K562 (cell line): ENCODE results near the gene WTIP. TPM values are rescaled to one million over a fixed set of nuclear protein-coding genes. Genes with fewer than 3 reads are reported as not detected.
A peak's percentile ranks its signal among the peaks of the same experiment; 100 is the strongest.

Source experiments
- ATAC-seq: fragments of 200-7000 bp; cut with Tn5 transposase; 3 replicates; pipeline ENCODE4 v1.9.1; 2020; ENCODE audit warnings: moderate library complexity
- BruUV-seq: library from RNA; stranded (reverse); fragments of 400-500 nt; replicated peaks from 2 replicates; lab custom pipeline; 2021; lab: Mats Ljungman, UMichigan
- CTCF ChIA-PET: fragments of 300-600 bp; formaldehyde crosslinking; extraction: SDS; loops from one replicate; lab custom pipeline; 2021; ENCODE audit warnings: low intra/inter-chr PET ratio; lab: Yijun Ruan, JAX
- POLR2A ChIA-PET: fragments of 300-600, 350-650 bp; sonication (Branson Sonifier 250); formaldehyde crosslinking; extraction: SDS; loops from one replicate; lab custom pipeline; 2021; ENCODE audit warnings: antibody characterized with exemption, inconsistent platforms; lab: Yijun Ruan, JAX
- DNase-seq, 4 experiments: peaks; one replicate each; pipeline versions ENCODE4 v3.0.0 to v3.0.0-alpha.2; 2011 to 2018; ENCODE audit warnings: low spot score in 3 of 4, mixed read lengths in 3 of 4; ENCODE audit errors: extremely low read depth in 1 of 4
- FAIRE-seq: peaks from 2 replicates; lab custom pipeline; 2011; peaks lifted over from hg19 to GRCh38; lab: Jason Lieb, UNC
- H2AFZ ChIP-seq: 2 replicates; pipeline ENCODE4 v1.6.0; 2011; ENCODE audit warnings: low read depth, low read length, control low read depth, inconsistent platforms
- H3K27ac ChIP-seq: fragments of 200-600 bp; 3 replicates; pipeline ENCODE4 v1.8.0; 2011; ENCODE audit warnings: low read depth, mild to moderate bottlenecking, control low read depth, inconsistent platforms, low read length, moderate library complexity, mixed read lengths; ENCODE audit errors: extremely low read depth
- H3K27me3 ChIP-seq, 2 experiments: fragments of 300-600 bp in 1 of 2; 2 replicates in 1 of 2; 3 replicates in 1 of 2; pipeline versions ENCODE4 v1.6.0 to v1.8.0; 2011; ENCODE audit warnings: inconsistent platforms in 2 of 2, low read length in 2 of 2, mild to moderate bottlenecking in 1 of 2, mixed read lengths in 1 of 2, moderate library complexity in 1 of 2; ENCODE audit not compliant: control insufficient read depth in 2 of 2, insufficient read depth in 2 of 2
- H3K36me3 ChIP-seq: fragments of 300-600 bp; 3 replicates; pipeline ENCODE4 v1.8.0; 2011; ENCODE audit warnings: mild to moderate bottlenecking, low read length, inconsistent platforms; ENCODE audit not compliant: control insufficient read depth, insufficient read depth
- H3K4me1 ChIP-seq, 2 experiments: fragments of 200-600 bp in 1 of 2; replicated peaks in 1 of 2; 2 replicates in 1 of 2; 3 replicates in 1 of 2; pipeline versions ENCODE4 v1.5.1 to v1.8.0; 2011; ENCODE audit warnings: inconsistent platforms in 2 of 2, low read length in 2 of 2, mild to moderate bottlenecking in 1 of 2, mixed read lengths in 1 of 2, moderate library complexity in 1 of 2; ENCODE audit not compliant: control insufficient read depth in 2 of 2, insufficient read depth in 2 of 2
- H3K4me2 ChIP-seq: 2 replicates; pipeline ENCODE4 v1.6.1; 2011; ENCODE audit warnings: low read length, control low read depth, inconsistent platforms, mixed read lengths; ENCODE audit not compliant: insufficient read depth
- H3K4me3 ChIP-seq: fragments of 200-600 bp; sonication (generic), shearing (Covaris generic); 2 replicates; pipeline ENCODE4 v1.5.1; 2016; ENCODE audit warnings: control low read depth, inconsistent platforms
- H3K79me2 ChIP-seq: fragments of 200-600 bp; 3 replicates; pipeline ENCODE4 v1.8.0; 2011; ENCODE audit warnings: low read length, inconsistent platforms; ENCODE audit not compliant: control insufficient read depth, insufficient read depth
- H3K9ac ChIP-seq, 2 experiments: 2 replicates each; pipeline versions ENCODE4 v1.6.0 to v1.6.1; 2011; ENCODE audit warnings: low read depth in 2 of 2, low read length in 2 of 2, control low read depth in 1 of 2, inconsistent platforms in 1 of 2, mild to moderate bottlenecking in 1 of 2, mixed read lengths in 1 of 2; ENCODE audit not compliant: insufficient read depth in 1 of 2
- H3K9me1 ChIP-seq: one replicate; pipeline ENCODE4 v1.6.0; 2011; ENCODE audit warnings: inconsistent platforms, mild to moderate bottlenecking, low read length, moderate library complexity; ENCODE audit not compliant: control insufficient read depth, insufficient read depth
- H3K9me3 ChIP-seq: replicated peaks from 2 replicates; pipeline ENCODE4 v1.5.1; 2011; ENCODE audit warnings: low read depth, low read length, inconsistent platforms; ENCODE audit not compliant: control insufficient read depth, insufficient read depth
- H4K20me1 ChIP-seq: replicated peaks from 2 replicates; pipeline ENCODE4 v1.6.1; 2011; ENCODE audit warnings: low read length, inconsistent platforms, mixed read lengths; ENCODE audit not compliant: control insufficient read depth, insufficient read depth
- E2F6 ChIP-seq, 2 experiments: IDR thresholded peaks; 2 replicates each; pipeline ENCODE4 v1.6.1; 2011; ENCODE audit warnings: borderline replicate concordance in 1 of 2, control low read depth in 1 of 2, low read depth in 1 of 2, low read length in 1 of 2, mild to moderate bottlenecking in 1 of 2, mixed read lengths in 1 of 2, moderate library complexity in 1 of 2; ENCODE audit not compliant: insufficient read depth in 1 of 2, insufficient read length in 1 of 2, poor library complexity in 1 of 2, severe bottlenecking in 1 of 2; ENCODE audit errors: extremely low read depth in 1 of 2
- NONO ChIP-seq, 2 experiments: fragments of 200-400 bp in 1 of 2; fragments of 450-650 bp in 1 of 2; formaldehyde crosslinking in 1 of 2; IDR thresholded peaks; 2 replicates each; pipeline ENCODE4 v1.6.1; 2017; ENCODE audit warnings: low read depth in 2 of 2, mild to moderate bottlenecking in 2 of 2, moderate library complexity in 2 of 2, low read length in 1 of 2
- ZNF212 ChIP-seq: fragments of 450-650 bp; formaldehyde crosslinking; IDR thresholded peaks from 2 replicates; pipeline ENCODE4 v1.4.0; 2020; ENCODE audit warnings: mild to moderate bottlenecking
- WGBS: fragments of 100-300 bp; shearing (Covaris generic); methylation state at CpG from one replicate; pipeline ENCODE4 v1.1.6; 2016; ENCODE audit warnings: low coverage, mixed read lengths; ENCODE audit not compliant: insufficient coverage; ENCODE audit errors: missing lambda C conversion rate; 5-methylcytosine and 5-hydroxymethylcytosine counted together
- in situ Hi-C: fragments of 300-500 bp; cut with MboI; formaldehyde crosslinking; loops from 4 replicates; pipeline ENCODE4 v1.15.0; 2018; ENCODE audit warnings: inconsistent platforms, mixed read lengths
- intact Hi-C: fragments of 100-400 bp; cut with micrococcal nuclease; formaldehyde crosslinking; loops from 2 replicates; pipeline ENCODE4 v1.14.2; 2022
- polyA plus RNA-seq, 8 experiments: library from polyadenylated mRNA; depleted of rRNA in 4 of 8; stranded (reverse) in 5 of 8; unstranded in 3 of 8; fragments of >200 nt; fragmentation: Nextera tagmentation in 2 of 8; fragmentation: Illumina TruSeq in 1 of 8; extraction: Ambion mirVana in 2 of 8; extraction: Trizol in 1 of 8; gene quantifications; 2 replicates each; pipeline versions ENCODE4 v1.2.1 to v1.2.3, GENCODE V29; 2011 to 2014; ENCODE audit warnings: inconsistent platforms in 1 of 8, missing spikeins in 1 of 8
- total RNA-seq, 7 experiments: library from RNA; depleted of rRNA in 6 of 7; stranded (reverse); fragments of >200 nt in 6 of 7; fragmentation: Illumina TruSeq in 2 of 7; extraction: Trizol in 2 of 7; gene quantifications; 2 replicates each; pipeline versions ENCODE4 v1.2.1 to v1.2.3, GENCODE V29; 2011 to 2021; ENCODE audit warnings: low replicate concordance in 1 of 7

WTIP gene
- total and polyA plus RNA-seq, 9 of the 15 experiments (the other 6 are each of a cell fraction or from before 2014, with no cell fraction given), result under 0.01 to 0.54 (median 0.27) TPM; not detected in 1

DNA sequence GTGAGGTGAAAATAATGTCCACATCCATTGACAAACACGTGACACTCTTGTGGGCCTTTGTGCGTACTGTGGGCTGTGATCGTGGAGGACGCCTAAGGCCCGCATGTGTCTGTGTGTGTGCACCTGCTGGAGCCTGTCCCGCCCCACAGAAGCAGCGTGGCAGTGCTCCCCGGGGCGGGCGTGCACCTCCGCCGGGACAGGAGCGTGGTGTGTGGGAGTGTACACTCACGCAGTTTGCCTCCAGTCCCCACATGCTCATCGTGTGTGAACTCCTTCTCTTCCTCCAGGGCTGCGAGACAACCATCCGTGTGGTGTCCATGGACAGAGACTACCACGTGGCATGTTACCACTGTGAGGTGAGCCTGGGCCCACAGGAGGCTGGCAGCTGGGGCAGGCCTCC, 13.9 kb downstream of the WTIP start:
- no peaks in the 10 kb centered on the region for H3K9me1 ChIP-seq
- no peak overlapping the region for H3K27ac ChIP-seq
- POLR2A ChIA-PET, result interaction anchor here (0.7 kb wide), 1 partner anchor 46 kb away, joined by 4 read pairs; no protein-coding TSS in a partner anchor
- no TSS peak for BruUV-seq
- intact Hi-C loops, result no loop called here
- peak in 1 of 2 experiments; percentile 18 for TF ChIP-seq E2F6 (IDR thresholded peaks at IDR 0.05; ENCODE audit: borderline replicate concordance in 1 of 2, extremely low read depth in 1 of 2, insufficient read depth in 1 of 2, insufficient read length in 1 of 2, low read depth in 1 of 2, low read length in 1 of 2, poor library complexity in 1 of 2, severe bottlenecking in 1 of 2)
- no peak for TF ChIP-seq ZNF212 (CRISPR knock-in tag)
- TF ChIP-seq NONO (IDR thresholded peaks at IDR 0.05; ENCODE audit: low read depth in 2 of 2, low read length in 1 of 2), result no peak
- TF ChIP-seq, all 486 proteins: peak for 1
- Histone ChIP-seq H3K79me2 (no peaks in the 10 kb centered on the region), H3K9me3 (no peaks in the 10 kb centered on the region), H3K4me2 (no peak overlapping the region), H3K36me3 (no peaks in the 10 kb centered on the region), H3K4me1 (peaks cover 2 to 30% of the 10 kb centered on the region in 2 experiments; a peak in 3 of 5 replicates), H3K9ac (no peak overlapping the region), H3K4me3 (no peak overlapping the region), H3K27me3 (peaks cover 0 to 5% of the 10 kb centered on the region in 2 experiments; a peak in 1 of 5 replicates), H4K20me1 (no peaks in the 10 kb centered on the region; the same call in 1 of the 2 replicates), H2AFZ (no peak overlapping the region)
- ATAC-seq, result no peak
- no peak for DNase-seq
- 16% methylated on average over 15 of the region's 18 CpGs for whole genome bisulfite sequencing
- no peak for FAIRE-seq
- CTCF ChIA-PET, result interaction anchor here (0.6 kb wide), 1 partner anchor 8 kb away, joined by 3 read pairs; no protein-coding TSS in a partner anchor
- in situ Hi-C loops, result no loop called here
